Ovary (tissue), 3 donors: ENCODE data around the gene CNEP1R1.

Experiments used
- EP300 ChIP-seq: sonication (generic); formaldehyde crosslinking; IDR thresholded peaks from one replicate; pipeline ENCODE4 v1.6.1; 2017; ENCODE audit warnings: antibody characterized with exemption
- POLR2A ChIP-seq: fragments of 450-650 bp; IDR thresholded peaks from one replicate; pipeline ENCODE4 v1.6.1; 2017; ENCODE audit warnings: antibody characterized with exemption, mild to moderate bottlenecking, moderate library complexity
- TF ChIP-seq, protein P1 (sequence below), 3 donors: fragments of 450-650 bp in 2 of 3; fragments of 200-600 bp in 1 of 3; IDR thresholded peaks; one replicate each; pipeline versions ENCODE4 v1.5.1 to v1.8.0; 2016 to 2022; ENCODE audit warnings: antibody characterized with exemption in 3 of 3, mild to moderate bottlenecking in 1 of 3
- donor health status: DM: no; HTN: no; CAD: no.

DNA sequence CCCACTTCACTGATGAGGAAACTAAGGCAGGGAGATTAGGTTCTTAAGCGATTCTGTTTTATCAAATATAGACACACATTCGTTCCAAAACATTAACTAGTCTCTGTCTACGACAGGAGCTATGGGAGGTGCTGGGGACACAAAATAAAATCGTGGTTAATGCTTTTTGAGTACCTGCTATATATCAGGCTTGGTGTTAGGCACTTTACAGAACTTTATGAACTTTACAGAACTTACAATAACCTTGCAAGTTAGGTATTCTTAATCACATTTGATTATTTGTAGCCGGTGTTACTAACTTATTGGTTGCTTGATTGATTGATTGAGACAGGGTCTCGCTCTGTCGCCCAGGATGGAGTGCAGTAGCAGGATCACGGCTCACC lies 40.2 kb downstream of the CNEP1R1 start:
- TF ChIP-seq, protein P1, sequence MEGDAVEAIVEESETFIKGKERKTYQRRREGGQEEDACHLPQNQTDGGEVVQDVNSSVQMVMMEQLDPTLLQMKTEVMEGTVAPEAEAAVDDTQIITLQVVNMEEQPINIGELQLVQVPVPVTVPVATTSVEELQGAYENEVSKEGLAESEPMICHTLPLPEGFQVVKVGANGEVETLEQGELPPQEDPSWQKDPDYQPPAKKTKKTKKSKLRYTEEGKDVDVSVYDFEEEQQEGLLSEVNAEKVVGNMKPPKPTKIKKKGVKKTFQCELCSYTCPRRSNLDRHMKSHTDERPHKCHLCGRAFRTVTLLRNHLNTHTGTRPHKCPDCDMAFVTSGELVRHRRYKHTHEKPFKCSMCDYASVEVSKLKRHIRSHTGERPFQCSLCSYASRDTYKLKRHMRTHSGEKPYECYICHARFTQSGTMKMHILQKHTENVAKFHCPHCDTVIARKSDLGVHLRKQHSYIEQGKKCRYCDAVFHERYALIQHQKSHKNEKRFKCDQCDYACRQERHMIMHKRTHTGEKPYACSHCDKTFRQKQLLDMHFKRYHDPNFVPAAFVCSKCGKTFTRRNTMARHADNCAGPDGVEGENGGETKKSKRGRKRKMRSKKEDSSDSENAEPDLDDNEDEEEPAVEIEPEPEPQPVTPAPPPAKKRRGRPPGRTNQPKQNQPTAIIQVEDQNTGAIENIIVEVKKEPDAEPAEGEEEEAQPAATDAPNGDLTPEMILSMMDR (IDR thresholded peaks at IDR 0.05) = no peak
- TF ChIP-seq POLR2A (no peak), EP300 (no peak)
